Lower leg skin (tissue), 4 donors: Measurements from ENCODE around the gene NUDT12. TPM values are rescaled to one million over a fixed set of nuclear protein-coding genes. Genes with fewer than 3 reads are reported as not detected.

Source experiments
- DNase-seq, 2 donors: peaks; one replicate each; pipeline ENCODE4 v3.0.0-alpha.2; 2019; ENCODE audit warnings: low spot score in 2 of 2
- H3K4me3 ChIP-seq: fragments of 200-600 bp; sonication (generic); 2 replicates; pipeline ENCODE4 v1.5.1; 2017; ENCODE audit warnings: mild to moderate bottlenecking, low read depth; ENCODE audit not compliant: poor library complexity, severe bottlenecking
- POLR2A ChIP-seq, 2 donors: fragments of 450-650 bp; IDR thresholded peaks; one replicate each; pipeline ENCODE4 v1.6.1; 2016 to 2017; ENCODE audit warnings: antibody characterized with exemption in 2 of 2, mild to moderate bottlenecking in 1 of 2, moderate library complexity in 1 of 2
- WGBS, 2 donors: methylation state at CpG; one replicate each; pipeline ENCODE4 v1.1.5; 2018; 5-methylcytosine and 5-hydroxymethylcytosine counted together
- intact Hi-C: fragments of 100-400 bp; cut with DNase I; formaldehyde crosslinking; loops from one replicate; pipeline ENCODE4 v1.15.0; 2023; ENCODE audit warnings: low total_unique reads
- total RNA-seq, 4 donors: library from RNA; depleted of rRNA; stranded (reverse); fragments of >200 nt; gene quantifications; one replicate each; pipeline ENCODE4 v1.1.0, GENCODE V29; 2016
- TF ChIP-seq, protein P1 (sequence below), 3 donors: fragments of 450-650 bp; IDR thresholded peaks; one replicate each; pipeline ENCODE4 v1.5.1; 2016; ENCODE audit warnings: antibody characterized with exemption in 3 of 3, mild to moderate bottlenecking in 3 of 3, moderate library complexity in 2 of 3

The NUDT12 gene
- total RNA-seq, 4 donors from 2014 or later = 11.5 to 14.5 (median 12.5) TPM

DNA sequence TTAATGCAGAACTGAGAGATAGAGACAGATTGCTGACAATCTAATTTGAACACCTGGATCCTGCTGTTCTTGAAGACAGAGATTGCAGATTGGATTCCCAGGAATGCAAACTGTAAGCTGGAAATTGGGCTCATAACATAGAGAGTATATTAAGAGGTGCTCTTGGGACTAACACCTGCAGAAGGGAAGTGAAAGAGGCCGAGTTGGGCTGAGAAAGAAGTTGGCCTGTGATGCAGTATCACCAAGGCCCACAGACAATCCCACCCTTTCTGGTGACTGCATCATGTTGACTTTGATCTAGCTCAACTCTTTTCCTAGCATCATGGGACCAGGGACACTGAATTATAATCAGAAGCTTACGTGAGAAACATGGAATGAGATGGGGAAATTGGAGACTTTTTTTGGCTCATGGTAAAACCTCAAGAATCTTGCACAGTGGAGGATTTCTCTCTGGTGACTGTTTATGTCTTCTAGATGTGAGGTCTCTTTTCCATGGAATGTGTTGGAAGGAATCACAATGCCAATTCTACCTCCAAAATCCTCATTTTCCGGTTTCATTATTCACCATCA lies 36.5 kb upstream of the NUDT12 start:
- intact Hi-C loops = no loop called here
- H3K4me3 ChIP-seq = no peak overlapping the region
- 74 to 77% methylated on average over 3 of the region's 3 CpGs for WGBS, 2 donors
- no peak for DNase-seq
- TF ChIP-seq, protein P1, sequence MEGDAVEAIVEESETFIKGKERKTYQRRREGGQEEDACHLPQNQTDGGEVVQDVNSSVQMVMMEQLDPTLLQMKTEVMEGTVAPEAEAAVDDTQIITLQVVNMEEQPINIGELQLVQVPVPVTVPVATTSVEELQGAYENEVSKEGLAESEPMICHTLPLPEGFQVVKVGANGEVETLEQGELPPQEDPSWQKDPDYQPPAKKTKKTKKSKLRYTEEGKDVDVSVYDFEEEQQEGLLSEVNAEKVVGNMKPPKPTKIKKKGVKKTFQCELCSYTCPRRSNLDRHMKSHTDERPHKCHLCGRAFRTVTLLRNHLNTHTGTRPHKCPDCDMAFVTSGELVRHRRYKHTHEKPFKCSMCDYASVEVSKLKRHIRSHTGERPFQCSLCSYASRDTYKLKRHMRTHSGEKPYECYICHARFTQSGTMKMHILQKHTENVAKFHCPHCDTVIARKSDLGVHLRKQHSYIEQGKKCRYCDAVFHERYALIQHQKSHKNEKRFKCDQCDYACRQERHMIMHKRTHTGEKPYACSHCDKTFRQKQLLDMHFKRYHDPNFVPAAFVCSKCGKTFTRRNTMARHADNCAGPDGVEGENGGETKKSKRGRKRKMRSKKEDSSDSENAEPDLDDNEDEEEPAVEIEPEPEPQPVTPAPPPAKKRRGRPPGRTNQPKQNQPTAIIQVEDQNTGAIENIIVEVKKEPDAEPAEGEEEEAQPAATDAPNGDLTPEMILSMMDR (IDR thresholded peaks at IDR 0.05) = no peak
- no peak for TF ChIP-seq POLR2A (IDR thresholded peaks at IDR 0.05)

DNA sequence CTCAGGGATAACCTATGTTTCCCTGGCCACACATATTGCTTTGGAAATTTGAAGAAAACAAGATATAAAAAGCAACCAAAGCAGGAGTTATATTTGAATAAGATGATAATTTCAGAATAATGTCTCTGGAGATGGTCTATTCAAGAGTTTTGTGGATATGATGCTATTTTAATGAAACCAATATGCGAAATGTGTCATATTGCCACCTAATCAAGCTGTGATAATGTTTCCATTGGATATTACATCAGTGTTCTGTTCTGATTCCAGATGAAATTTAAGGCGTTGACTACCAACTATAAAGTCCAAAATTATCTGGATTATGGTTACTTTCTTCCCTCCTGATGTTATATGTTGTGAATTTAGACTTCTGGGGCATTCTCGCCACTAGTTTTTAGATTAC lies 27.6 kb upstream of the NUDT12 start:
- intact Hi-C loops = no loop called here
- no peak for TF ChIP-seq POLR2A (IDR thresholded peaks at IDR 0.05)
- TF ChIP-seq, protein P1 (IDR thresholded peaks at IDR 0.05) = no peak
- no peak overlapping the region for H3K4me3 ChIP-seq
- no peak for DNase-seq
- WGBS, 2 donors = 65 to 80% methylated on average over 3 of the region's 3 CpGs

DNA sequence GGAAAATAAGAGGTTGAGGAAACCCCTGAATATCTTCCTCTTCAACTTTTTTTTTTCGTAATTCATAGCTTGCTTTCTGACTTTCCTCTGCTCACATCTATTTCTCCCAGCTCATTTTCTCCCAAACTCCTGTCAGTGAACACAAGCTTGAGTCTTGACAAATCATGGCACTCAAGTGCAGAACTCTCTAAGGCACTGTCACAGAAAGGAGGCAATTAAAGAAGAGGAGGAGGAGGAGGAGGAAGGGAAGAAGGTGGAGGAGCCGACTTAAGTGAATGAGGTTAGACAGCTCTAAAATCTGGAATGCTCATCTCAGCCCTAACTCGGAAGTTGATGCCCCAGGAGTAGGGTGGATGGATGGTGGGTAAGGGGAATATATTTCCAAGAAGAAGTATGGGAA lies 27.2 kb upstream of the NUDT12 start:
- H3K4me3 ChIP-seq = no peak overlapping the region
- no peak for TF ChIP-seq POLR2A (IDR thresholded peaks at IDR 0.05)
- TF ChIP-seq, protein P1 (IDR thresholded peaks at IDR 0.05) = no peak
- WGBS, 2 donors = 75 to 79% methylated on average over 3 of the region's 3 CpGs
- intact Hi-C loops = loop anchor here (10.0 kb wide), 1 partner anchor 595 kb away; no protein-coding TSS in a partner anchor
- no peak for DNase-seq

DNA sequence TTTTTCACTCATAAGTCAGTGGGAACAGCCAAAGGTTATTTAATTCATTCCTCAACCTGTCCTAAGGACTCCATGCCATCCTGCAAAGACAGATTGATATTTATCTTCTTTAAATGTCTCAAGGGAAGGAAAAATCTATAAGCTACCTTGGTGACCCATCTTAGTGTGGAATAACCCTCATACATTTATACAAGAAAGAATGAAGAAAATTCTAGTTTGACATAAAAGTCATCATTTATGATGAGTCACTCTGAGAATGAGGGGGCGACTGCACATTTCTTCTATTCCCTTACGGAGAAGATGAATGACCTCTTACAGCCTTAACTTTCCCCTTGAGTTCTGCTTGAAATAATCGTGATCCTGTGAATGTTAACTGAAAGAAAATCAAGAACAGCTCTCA lies 26.8 kb upstream of the NUDT12 start:
- intact Hi-C loops = loop anchor here (10.0 kb wide), 1 partner anchor 595 kb away; no protein-coding TSS in a partner anchor
- no peak overlapping the region for H3K4me3 ChIP-seq
- TF ChIP-seq, protein P1 (IDR thresholded peaks at IDR 0.05) = no peak
- TF ChIP-seq POLR2A (IDR thresholded peaks at IDR 0.05) = no peak
- 60 to 62% methylated on average over 3 of the region's 3 CpGs for WGBS, 2 donors
- DNase-seq = no peak

DNA sequence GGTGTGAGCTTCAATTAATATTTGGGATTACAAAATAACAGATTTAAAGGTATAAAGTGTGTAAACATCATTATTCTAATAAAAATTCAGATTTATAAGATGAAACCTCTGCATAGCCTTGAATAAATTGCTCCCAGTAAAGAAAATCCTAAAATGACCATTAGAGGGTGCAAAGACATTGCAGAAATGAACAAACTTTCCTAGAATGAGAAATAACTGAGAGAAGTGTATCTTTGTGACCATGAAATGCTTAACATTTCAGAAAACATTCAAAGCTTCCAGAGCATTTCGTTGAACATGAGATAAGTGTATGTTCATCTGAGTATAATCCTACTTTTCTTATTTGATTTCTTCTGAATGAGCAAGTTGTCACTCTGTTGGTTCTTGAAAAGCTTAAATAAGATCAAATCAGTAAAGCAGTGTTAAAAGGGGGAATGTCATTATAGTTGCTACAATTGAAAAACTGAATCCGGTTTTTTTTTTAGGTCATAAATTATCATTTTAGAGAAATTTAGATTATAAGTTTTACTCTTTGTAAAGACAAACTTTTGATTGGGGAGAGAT lies 24.7 kb upstream of the NUDT12 start:
- 26 to 35% methylated on average over 2 of the region's 2 CpGs for WGBS, 2 donors
- H3K4me3 ChIP-seq = no peak overlapping the region
- TF ChIP-seq, protein P1 (IDR thresholded peaks at IDR 0.05) = no peak
- TF ChIP-seq POLR2A (IDR thresholded peaks at IDR 0.05) = no peak
- no peak for DNase-seq
- intact Hi-C loops = loop anchor here (10.0 kb wide), 1 partner anchor 598 kb away; no protein-coding TSS in a partner anchor
